NB4 (cell line): Measurements from ENCODE around the gene TMEM63A.

Experiments
- POLR2A ChIP-seq: IDR thresholded peaks from 2 replicates; pipeline ENCODE4 v1.6.1; 2011; ENCODE audit warnings: mild to moderate bottlenecking; ENCODE audit not compliant: insufficient read length; ENCODE audit errors: extremely low read depth
- TF ChIP-seq, protein P1 (sequence below): IDR thresholded peaks from one replicate; pipeline ENCODE4 v1.5.1; 2012; ENCODE audit warnings: low read depth, low read length
- TF ChIP-seq, protein P2 (sequence below): IDR thresholded peaks from 2 replicates; pipeline ENCODE4 v1.6.1; 2011; ENCODE audit warnings: low read depth, low read length

DNA sequence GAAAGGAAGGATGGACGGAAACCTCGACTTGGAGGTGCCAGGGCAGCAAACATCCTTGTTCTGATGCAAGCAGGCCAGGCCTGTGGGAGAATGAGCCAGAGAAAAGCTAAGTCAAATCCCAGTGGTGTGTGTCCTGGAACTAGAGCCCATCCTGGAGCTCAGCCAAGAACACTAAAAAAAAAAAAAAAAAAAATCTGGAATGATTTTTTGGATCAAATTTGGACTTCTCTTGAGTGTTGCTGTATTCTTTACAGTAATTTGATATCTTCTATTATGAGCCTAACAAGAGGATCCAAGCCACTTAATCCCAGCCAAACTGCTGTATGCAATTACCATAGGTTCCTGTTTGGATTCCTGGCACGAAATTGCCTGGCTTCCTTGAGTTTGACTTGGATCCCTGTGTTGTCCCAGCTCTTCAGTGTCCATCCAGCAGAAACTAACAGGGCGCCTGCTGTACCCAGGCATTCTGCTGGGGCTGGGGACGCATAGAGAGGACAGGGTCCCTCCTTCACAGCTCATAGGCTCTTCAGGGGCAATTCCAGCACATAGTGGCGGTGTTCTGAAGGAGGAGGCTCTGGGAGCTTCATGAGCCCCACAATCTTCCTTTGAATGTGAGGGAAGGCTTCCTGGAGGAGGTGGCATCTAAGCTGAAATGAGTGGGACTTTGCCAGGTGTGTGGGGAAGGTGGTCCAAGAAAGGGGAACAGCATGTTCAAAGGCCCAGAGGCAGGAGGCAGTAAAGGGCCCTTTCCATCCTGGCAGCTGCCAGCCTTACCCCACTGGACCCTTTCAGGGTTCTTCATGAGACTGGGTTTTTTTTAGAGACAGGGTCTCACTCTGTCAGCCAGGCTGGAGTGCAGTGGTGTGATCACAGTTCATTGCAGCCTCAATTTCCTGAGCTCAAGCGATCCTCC, 47.5 kb downstream of the TMEM63A start:
- no peak for TF ChIP-seq POLR2A
- TF ChIP-seq, protein P1, sequence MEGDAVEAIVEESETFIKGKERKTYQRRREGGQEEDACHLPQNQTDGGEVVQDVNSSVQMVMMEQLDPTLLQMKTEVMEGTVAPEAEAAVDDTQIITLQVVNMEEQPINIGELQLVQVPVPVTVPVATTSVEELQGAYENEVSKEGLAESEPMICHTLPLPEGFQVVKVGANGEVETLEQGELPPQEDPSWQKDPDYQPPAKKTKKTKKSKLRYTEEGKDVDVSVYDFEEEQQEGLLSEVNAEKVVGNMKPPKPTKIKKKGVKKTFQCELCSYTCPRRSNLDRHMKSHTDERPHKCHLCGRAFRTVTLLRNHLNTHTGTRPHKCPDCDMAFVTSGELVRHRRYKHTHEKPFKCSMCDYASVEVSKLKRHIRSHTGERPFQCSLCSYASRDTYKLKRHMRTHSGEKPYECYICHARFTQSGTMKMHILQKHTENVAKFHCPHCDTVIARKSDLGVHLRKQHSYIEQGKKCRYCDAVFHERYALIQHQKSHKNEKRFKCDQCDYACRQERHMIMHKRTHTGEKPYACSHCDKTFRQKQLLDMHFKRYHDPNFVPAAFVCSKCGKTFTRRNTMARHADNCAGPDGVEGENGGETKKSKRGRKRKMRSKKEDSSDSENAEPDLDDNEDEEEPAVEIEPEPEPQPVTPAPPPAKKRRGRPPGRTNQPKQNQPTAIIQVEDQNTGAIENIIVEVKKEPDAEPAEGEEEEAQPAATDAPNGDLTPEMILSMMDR: no peak
- TF ChIP-seq, protein P2, sequence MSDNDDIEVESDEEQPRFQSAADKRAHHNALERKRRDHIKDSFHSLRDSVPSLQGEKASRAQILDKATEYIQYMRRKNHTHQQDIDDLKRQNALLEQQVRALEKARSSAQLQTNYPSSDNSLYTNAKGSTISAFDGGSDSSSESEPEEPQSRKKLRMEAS: no peak
